Measurements from ENCODE around the gene SSC5D. TPM values are rescaled to one million over a fixed set of nuclear protein-coding genes. Genes with fewer than 3 reads are reported as not detected.
"Not testable (repeated sequence)": the region's sequence is repeated elsewhere in the genome, so short reads cannot be mapped to it uniquely, and the experiment has no call there.

SSC5D gene
- polyA plus RNA-seq, 1 donor: 13.3 TPM

GRCh38 chr19:55488986-55489710, 912 bp downstream of the SSC5D start:
- DNase-seq: no peak

- DNase-seq: no peak
Observed at GRCh38 chr19:55489711-55490477, 1.7 kb downstream of the SSC5D start.

DNA sequence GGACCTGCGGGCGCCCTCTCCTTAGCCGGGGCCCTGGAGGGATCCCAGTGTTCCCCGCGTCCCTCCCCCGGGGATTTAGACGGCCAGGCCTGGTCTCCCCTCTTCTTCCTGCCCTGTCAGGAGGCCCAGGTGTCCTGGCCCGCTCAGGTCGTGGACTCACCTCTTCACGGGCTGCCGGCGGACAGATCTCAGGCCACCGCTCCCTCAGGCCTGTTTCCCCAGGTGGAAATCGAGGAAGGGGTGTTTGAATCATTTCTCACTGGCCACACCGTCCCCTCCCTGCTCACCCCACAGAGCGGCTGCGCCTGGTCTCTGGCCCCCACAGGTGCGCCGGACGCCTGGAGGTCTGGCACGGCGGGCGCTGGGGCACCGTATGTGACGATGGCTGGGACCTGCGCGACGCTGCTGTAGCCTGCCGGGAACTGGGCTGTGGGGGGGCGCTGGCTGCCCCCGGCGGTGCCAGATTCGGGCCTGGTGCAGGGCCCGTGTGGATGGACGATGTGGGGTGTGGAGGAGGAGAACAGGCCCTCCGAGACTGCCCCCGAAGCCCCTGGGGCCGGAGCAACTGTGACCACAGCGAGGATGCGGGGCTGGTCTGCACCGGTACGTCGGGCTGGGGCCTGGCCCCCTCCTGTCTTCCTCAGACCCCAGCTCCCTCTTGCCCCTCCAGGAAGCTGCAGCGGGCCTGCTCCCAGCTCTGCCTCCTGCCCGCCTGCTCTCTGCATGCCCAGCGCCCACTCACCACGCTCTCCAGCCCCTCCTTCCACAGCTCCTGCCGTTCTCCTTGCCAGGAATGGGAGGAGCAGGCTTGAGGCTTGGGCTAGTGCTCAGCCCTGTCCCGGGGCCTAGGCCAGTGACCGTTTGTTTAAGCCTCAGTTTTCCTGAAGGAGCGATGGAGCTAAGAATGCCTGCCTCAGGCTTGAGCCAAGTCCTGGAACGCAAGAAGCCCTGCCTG, 2.5 kb downstream of the SSC5D start:
- DNase-seq: no peak

DNA sequence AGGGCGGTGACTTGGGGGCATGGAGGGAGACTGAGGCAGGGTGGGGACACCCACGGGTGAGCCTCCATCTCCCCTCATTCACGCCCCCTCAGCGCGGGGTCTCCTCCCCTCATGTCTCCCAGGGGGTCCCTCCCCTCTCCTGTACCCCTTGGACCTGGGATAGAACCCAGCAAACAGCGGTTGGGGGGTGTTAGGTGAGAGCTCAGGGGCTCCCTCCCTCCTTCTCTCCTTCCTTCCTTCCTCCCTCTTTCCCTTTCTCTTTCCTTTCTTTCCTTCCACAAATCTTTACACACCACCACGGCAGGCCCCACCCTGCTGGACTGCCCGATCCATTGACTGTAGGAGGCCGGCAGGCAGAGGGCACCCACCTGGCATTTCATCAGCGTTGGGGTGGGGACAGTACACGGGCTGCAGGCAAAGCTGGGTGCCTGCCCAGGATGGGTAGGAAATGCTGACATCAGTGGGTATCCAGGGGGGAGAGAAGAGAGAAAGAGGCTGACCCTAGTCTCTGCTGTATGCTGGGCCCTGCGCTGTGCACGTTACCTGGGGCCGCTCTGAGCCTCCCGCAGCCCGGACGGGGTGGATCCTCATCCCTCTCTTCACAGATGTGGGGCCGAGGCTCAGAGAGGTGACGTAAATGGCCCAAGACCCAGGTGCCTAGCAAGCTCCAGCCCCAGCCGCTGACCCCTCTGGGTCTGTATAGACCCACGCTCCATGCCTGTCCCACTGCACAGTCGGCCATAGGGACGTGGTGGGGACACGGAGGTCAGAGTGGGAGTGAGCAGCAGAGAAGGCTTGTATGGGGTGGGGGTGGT, 3.5 kb downstream of the SSC5D start:
- DNase-seq: no peak

- DNase-seq: no peak
Observed at GRCh38 chr19:55492362-55492944, 4.2 kb downstream of the SSC5D start.

DNA sequence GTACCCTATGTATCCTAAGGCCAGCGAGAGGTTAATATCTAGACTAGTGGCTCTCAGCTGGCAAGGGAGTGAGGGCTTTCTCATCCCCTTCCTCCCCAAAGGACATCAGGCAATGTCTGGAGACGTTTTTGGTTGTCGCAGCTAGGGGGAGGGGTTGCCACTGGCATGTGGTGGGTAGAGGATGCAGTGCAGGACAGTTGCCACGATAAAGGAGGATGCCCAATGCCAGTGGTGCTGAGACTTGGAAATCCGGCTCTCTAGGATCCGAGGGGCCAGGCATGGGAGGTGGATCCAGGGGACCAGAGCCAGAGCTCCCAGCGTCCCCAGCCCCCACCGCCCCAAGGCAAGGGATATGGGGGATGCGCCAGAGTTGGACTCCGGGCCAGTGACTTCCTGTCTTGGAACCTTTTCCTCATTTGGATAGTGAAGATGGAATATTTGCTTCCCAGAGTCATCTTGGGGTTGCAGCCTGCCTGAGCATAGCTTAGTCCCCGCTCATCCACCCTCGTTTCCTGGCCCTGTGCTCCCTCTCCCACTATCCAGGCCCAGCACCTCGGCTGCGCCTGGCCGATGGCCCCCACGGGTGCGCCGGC, 4.9 kb downstream of the SSC5D start:
- DNase-seq: peak; percentile 71

DNA sequence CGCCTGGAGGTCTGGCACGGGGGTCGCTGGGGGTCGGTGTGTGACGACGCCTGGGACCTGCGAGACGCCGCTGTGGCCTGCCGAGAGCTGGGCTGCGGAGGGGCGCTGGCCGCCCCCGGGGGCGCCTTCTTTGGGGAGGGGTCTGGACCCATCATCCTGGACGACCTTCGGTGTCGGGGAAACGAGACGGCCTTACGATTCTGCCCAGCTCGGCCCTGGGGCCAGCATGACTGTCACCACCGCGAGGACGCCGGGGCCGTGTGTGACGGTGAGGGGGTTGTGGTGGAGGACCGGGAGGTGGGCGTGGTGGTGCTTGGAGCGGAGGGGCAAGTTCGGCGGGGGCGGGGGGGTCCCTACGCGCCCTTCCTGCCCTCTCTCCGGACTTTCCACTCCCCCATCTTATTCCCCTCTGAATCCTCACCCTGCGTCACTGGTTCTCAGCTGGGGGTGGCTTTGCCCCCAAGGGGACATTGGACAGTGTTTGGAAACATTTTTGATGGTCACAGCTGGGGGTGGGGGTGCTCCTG, 5.5 kb downstream of the SSC5D start:
- DNase-seq: no peak

DNA sequence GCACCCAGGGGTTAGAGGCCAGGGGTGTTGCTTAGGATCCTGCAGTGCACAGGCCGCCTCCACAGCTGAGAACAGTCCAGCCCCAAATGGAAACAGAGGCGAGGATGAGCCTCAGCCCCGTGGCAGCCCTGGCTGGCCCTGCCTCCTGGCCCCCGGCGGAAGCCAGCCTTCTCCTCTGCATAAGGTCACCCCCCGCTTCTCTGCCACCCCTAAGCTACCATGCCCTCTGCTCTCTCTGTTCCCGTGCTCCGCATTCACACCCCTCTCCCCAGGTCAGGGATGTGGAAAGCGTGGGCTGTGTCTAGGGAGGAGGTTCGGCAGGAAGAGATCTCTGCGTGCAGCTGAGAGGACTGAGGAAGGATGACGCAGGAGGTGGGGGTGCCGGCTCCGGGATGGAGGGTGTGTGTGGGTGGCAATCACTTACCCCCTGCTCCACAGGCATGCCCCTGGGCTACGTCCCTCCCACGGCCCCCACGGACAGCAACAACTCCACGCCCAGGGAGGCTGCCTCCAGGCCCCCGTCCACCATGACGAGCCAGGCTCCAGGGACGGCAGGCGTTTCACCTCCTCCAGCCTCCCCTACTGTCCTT, 6.0 kb downstream of the SSC5D start:
- no peak for DNase-seq

- DNase-seq: no peak
Observed at GRCh38 chr19:55495646-55496349, 7.6 kb downstream of the SSC5D start.

- DNase-seq: not testable (repeated sequence)
Observed at GRCh38 chr19:55496820-55497219, 8.6 kb downstream of the SSC5D start.

DNA sequence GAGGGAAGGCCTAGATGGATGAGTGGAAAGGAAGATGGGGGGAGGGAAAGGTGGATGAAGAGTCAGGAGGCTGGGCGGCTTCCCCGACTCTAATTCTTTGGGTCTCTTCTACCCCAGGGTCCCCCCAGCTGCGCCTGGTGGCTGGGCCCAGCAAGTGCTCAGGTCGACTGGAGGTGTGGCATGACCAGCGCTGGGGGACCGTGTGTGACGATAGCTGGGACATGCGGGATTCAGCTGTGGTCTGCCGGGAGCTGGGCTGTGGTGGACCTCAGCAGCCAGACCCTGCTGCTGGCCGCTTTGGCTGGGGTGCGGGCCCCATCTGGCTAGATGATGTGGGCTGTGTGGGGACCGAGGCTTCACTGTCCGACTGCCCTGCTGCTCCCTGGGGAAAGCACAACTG, 9.5 kb downstream of the SSC5D start:
- no peak for DNase-seq

- no peak for DNase-seq
Observed at GRCh38 chr19:55498246-55498840, 10.1 kb downstream of the SSC5D start.

DNA sequence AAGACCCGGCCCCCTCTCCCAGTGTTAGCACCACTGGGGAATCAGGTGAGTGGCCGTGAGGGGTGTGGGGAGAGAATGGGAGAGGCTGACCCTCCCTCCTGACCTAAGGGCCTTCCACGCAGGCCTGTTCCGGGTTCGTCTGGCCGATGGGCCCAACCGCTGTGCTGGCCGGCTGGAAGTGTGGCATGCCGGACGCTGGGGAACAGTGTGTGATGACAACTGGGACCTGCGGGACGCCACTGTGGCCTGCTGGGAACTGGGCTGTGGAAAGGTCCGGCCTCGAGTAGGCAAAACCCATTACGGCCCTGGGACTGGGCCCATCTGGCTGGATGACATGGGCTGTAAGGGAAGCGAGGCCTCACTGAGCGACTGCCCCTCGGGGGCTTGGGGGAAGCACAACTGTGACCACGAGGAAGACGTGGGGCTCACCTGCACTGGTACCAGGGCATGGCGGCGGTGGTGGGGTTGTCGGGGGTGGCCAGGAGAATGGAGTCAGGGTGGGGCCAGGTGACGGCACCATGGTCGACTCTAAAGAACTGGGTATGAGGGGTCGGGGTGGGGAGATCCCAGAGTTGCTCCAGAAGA, 12.2 kb downstream of the SSC5D start:
- DNase-seq: no peak

- DNase-seq: no peak
Observed at GRCh38 chr19:55502197-55502952, 14.1 kb downstream of the SSC5D start.

DNA sequence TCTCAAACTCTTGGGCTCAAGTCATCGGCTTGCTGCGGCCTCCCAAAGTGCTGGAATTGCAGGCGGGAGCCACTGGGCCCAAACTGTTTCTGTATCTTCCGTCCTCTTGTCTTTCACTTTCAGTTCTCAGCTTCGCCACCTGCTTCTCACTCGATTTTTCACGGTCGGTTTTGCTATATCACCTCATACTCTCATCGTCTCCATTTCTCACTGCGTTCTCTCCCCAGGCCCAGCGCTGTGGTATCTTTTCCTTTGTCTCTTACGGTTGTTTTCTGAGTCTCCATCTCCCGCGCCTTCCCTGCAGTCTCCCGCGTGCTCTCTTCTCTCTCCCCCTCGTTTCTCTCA, 14.9 kb downstream of the SSC5D start:
- DNase-seq: no peak

- peak; percentile 95 for DNase-seq
Observed at GRCh38 chr19:55503502-55504251, 15.4 kb downstream of the SSC5D start.

GRCh38 chr19:55504252-55504603, 16.0 kb downstream of the SSC5D start:
- DNase-seq: no peak

GRCh38 chr19:55504981-55505380, 16.7 kb downstream of the SSC5D start:
- DNase-seq: no peak
